Measurements from ENCODE around the gene TUBGCP4. TPM values are rescaled to one million over a fixed set of nuclear protein-coding genes. Genes with fewer than 3 reads are reported as not detected.

The TUBGCP4 gene
- total and polyA plus RNA-seq, 9 of the 15 experiments (the other 6 are each of a cell fraction or from before 2014, with no cell fraction given) = 10.7 to 50.2 (median 29.6) TPM

DNA sequence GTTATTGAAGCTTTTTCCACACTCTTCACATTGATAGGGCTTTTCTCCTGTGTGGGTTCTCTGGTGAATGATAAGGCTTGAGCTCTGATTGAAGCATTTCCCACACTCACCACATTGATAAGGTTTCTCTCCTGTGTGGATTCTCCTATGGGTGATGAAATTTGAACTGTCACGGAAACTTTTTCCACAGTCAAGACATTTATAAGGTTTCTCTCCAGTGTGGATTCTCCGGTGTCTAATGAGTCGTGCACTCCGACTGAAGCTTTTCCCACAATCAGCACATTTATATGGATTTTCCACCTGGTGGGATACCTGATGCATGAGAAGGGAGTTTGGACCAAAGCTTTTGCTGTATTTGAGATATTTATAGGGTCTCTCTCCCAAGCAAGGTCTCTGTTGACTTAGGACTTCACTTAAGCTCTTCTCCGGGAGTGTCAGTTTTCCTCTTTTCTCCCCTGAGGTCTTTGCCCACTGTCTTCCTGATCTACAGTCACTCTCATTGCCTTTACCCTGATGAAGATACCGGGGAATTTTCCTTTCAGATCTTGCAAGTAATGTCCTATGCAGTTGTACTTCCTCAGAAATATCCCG is 9.5 kb upstream of the TUBGCP4 start (continued):
- TF ChIP-seq C11orf30 (IDR thresholded peaks at IDR 0.05; ENCODE audit: low read depth) (peak; percentile 37; the same call in 1 of the 2 replicates), TRIM24 (IDR thresholded peaks at IDR 0.05) (peak in 1 of 2 experiments; percentile 64; a peak in 1 of 4 replicates), PHTF2 (CRISPR knock-in tag; IDR thresholded peaks at IDR 0.05) (no peak), ZNF253 (CRISPR knock-in tag; conservative IDR thresholded peaks at IDR 0.05) (no peak), NR2C1 (IDR thresholded peaks at IDR 0.05) (no peak), NR2C1 (tag; IDR thresholded peaks at IDR 0.05) (no peak), KHSRP (IDR thresholded peaks at IDR 0.05) (no peak), NFRKB (IDR thresholded peaks at IDR 0.05; ENCODE audit: low read depth) (peak; percentile 78), XRCC3 (IDR thresholded peaks at IDR 0.05) (peak; percentile 91), BCOR (IDR thresholded peaks at IDR 0.05) (no peak)
- TF ChIP-seq, protein P1, sequence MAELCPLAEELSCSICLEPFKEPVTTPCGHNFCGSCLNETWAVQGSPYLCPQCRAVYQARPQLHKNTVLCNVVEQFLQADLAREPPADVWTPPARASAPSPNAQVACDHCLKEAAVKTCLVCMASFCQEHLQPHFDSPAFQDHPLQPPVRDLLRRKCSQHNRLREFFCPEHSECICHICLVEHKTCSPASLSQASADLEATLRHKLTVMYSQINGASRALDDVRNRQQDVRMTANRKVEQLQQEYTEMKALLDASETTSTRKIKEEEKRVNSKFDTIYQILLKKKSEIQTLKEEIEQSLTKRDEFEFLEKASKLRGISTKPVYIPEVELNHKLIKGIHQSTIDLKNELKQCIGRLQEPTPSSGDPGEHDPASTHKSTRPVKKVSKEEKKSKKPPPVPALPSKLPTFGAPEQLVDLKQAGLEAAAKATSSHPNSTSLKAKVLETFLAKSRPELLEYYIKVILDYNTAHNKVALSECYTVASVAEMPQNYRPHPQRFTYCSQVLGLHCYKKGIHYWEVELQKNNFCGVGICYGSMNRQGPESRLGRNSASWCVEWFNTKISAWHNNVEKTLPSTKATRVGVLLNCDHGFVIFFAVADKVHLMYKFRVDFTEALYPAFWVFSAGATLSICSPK (IDR thresholded peaks at IDR 0.05; ENCODE audit: borderline replicate concordance) = no peak

All from K562 (cell line).